Activated CD8-positive, alpha-beta memory T cell treated with anti-CD3 and anti-CD28 coated beads, Interleukin-2, amount 10 ng/mL, durations not matched to agents 7 days and 5 days (primary cell): ENCODE results near the gene TOB1. TPM values are rescaled to one million over a fixed set of nuclear protein-coding genes. Genes with fewer than 3 reads are reported as not detected.

Experiments
- total RNA-seq, 2 experiments: library from RNA; stranded (reverse); gene quantifications; one replicate each; pipeline ENCODE4 v1.2.3, GENCODE V29; 2021

The TOB1 gene
- total RNA-seq, 2 experiments from 2014 or later, result 34.1 to 47.5 TPM

Other genes starting within 250 kb of the TOB1 start
- gene ABCC3, start 231.5 kb downstream of the TOB1 start, total RNA-seq, result not detected
- 10 to 100 TPM; 30.5 to 39.3 TPM for gene ANKRD40, start 158.4 kb downstream of the TOB1 start, total RNA-seq
- 100 to 1,000 TPM; 147 to 193 TPM for gene LUC7L3, start 146.8 kb downstream of the TOB1 start, total RNA-seq
- gene ANKRD40CL, start 98.8 kb downstream of the TOB1 start, total RNA-seq, result not detected
- not detected for gene WFIKKN2, start 30.8 kb downstream of the TOB1 start, total RNA-seq